Suppressor macrophage (primary cell): Measurements from ENCODE around the gene IKZF3.
"Not testable (repeated sequence)": the region's sequence is repeated elsewhere in the genome, so short reads cannot be mapped to it uniquely, and the experiment has no call there.

ENCODE experiments used
- DNase-seq, 4 experiments: peaks; one replicate each; pipeline ENCODE4 v3.0.0-alpha.2; 2020 to 2022

IKZF3 gene

DNA sequence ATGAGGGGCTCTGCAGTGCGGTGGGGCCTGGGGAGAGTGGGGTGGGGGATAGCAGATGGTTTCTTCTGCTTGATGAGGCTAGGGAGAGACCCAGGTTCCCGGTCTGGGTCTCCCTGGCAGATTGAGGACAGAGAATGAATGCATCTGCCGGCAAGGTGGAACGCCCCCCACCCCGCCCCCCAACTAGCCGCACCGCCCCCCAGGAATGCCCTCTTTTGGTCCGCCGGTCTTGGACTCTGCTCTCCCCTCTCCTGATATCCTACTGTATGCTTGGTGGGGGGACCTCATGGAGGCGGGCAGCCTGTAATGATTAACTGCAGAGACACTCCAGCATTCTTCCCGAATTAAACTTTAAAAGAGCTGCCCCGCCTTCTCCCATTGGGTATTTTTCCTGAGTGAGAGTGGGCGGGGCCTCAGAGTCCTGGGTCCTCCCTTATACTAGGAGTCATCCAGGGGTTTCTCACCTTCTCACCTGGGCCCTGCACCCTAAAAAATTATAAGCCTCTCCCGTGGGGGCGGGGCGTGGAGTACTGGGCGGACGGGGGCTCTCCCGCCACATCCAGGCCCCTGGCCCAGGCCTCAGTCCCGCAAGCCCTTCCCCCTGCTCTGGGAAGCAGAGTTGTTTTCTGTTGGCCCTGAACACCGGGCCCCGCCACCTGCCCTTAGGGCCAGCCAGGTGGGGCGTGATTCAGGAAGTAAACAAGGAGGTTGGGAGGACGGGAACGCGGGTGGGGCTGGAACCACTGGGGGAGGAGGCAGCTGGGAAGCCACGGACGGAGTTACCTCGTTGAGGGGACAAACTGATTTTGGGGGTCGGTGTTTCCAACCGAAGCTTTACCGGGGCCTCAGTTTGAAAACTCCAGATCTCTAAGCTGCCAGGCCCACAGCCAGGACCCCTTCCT, 124.9 kb downstream of the IKZF3 start:
- DNase-seq: peak in 1 of 4 experiments; percentile 10

DNA sequence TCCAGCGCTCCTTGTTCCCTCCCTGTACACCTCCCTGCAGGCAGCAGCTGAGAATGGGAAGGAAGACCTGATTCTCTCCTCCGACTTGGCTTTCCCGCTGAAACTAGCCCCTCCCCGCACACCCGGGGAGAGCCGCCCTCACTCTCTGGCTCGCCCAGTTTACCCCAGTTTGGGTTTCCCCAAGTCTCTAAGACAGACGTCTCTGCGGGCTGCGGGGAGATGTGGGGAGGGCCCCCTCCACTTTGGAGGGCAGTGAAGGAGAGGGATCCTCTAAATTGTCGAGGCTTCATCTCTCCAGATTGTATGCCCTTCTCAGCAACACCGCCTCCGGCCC, 125.6 kb downstream of the IKZF3 start:
- no peak for DNase-seq

DNA sequence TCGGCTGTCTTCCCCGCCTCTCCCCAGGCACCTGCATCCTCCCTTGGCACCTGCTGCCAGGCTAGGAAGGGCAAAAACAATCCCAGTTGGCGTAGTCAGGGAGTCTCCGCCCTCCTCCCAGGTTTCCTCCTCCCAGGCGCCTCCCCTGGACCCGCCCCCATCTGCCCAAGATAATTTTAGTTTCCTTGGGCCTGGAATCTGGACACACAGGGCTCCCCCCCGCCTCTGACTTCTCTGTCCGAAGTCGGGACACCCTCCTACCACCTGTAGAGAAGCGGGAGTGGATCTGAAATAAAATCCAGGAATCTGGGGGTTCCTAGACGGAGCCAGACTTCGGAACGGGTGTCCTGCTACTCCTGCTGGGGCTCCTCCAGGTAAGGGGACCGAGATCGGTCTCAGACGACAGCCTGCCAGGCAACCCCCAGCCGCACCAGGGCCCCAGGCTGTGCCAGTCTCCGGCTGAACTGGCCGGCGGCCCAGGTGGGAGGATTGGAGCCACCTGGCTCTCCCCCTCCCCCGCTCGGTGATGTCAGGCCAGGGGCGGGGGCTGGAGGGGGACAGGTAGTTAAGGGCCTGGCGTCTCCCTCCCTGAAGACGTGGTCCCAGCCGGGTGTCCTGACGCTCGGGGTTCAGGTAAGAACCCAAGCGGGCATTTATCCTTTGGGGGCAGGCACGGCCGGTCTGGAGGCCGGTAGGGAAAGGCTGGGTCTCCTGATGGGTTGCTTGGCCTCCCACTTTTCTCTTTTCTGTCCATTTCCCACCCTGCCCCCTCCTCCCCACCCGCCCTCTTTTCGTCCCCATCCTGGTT, 126.1 kb downstream of the IKZF3 start, which contains the start of gene GRB7:
TSS of gene GRB7 (plus strand) at position 179 of the 808 bp plus-strand sequence. CDS start 4,364 bp downstream, outside the sequence.
- peak in 2 of 4 experiments; percentile 10 to 32 for DNase-seq

DNA sequence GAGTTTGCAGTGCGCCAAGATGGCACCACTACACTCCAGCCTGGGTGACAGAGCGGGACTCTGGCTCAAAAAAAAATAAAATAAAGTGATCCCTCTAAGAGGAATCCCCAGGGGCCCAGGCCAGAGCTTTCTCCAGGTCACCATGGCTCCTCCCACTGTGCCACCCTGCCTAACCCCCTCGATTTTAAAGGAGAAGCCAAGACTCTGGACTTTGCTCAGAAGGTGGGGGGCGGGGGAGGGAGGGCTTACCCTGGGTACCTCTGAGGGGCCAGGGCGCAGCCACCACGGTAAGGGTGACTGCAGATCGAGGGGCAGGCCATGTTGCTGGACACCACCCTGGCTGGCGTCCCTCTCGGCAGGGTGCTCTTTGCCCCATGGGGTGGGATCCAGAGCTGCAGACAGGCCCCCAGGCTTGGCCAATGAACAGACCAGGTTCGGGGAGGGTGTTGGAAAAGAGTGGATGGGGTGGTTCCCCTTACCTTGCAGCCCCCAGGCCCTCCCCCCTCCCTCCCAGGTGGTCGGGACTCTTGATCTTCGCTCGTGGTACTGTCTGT, 126.8 kb downstream of the IKZF3 start:
- no peak for DNase-seq

DNA sequence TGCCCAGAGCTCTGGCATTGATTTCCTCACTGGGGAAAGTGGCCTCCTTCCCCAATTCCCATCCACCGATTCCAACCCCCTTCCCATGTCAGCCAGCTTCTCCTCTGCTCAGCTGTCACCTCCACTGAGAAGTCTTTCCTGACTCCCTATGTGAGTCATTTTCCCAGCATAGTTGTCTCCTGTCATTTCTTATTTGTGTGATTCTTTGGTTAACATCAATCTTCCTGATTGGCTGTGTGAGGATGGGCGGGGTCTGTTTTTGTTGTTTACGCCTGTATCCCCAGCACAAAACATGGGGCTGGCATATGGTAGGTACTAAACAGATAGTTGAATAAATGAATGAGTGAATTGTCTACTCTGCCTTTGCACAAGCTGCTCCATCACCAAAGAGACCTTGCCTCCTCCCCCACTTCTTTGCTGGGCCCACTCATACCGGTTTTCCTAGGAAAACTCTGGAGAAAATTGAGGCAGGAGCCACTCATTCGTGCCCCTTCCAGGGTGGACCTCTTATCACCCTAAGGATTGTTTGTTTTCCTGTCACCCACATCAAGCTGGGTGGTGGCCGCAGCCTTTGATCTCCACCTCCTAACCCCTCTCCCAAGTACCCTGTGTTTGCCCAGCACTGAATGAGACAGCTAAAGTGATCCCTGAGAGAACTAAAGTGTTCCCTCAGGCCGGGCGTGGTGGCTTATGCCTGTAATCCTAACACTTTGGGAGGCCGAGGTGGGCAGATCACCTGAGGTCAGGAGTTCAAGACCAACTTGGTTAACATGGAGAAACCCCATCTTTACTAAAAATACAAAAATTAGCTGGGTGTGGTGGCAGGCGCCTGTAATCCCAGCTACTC, 127.6 kb downstream of the IKZF3 start:
- no peak for DNase-seq

DNA sequence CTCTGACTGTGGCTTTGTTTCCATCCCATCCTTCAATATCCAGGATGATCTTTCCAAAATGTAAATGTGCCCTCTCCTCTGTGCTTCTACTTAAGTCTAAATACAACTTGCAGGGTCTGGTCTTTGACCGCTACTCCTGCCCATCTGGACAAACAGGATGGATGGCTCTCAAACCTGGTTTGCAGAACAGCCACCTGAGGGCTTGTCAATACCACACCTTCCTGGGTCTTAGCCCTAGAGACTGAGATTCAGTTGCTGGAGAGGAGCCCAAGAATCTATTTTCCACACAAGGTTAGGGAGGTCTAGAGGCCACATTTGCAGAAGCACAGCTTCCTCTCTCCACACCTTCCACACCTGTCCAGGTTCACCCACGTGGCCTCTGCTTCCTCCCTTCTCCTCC, 128.2 kb downstream of the IKZF3 start:
- no peak for DNase-seq

DNA sequence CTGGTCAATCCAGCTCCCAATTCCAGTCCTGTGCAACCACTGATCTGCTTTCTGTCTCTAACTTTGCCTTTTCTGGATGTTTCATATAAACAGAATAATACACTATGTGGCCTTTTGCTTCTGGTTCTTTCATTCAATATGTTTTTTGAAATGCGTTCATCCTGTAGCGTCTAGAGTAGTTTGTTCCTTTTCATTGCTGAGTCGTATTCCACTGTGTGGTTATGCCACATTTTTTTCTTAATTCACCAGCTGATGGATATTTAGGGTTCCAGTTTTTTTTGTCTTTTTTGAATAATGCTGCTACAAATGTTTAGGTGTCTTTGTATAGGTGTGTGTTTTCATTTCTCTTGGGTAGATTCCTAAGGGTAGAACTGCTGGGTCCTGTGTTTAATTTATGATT, 131.5 kb downstream of the IKZF3 start:
- DNase-seq: no peak

DNA sequence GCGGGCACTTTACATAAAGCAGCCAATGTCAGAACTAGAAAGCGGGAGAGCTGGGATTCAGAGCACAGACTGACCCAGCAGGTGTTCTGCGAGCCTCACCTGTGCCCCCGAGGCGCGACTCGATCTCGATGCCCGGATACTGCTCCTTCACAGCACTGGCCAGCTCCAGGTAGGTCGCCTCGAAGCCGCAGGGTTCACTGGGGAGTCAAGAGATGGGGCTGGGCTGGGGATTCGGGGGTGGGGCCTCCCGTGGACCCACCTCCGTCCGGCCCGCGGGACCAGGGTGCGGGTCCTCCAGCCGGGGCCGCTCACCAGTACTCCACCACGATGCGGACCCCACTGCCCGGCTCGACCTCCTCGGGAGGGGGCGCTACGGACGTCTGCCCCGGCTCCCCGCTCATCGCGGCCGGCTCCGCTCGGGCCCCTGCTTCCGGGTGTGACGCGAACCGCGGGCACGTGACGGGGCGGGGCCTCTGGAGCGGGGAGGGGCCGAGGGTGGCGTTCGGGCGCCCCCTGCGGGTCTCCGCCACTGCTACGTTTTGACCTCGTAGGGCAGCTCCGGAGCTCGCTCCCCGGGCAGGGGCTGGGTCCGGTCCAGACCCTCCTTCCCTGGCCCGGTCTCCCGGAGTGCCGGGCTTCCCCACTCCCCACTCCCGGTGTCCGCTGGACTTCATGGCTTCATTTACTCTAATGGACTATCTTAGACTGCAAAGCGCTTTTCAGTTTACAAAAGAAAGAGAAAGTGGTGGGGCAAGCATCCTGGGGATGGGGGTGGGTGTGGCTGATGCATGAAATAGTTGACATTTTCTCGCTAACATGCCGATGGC, 133.8 kb downstream of the IKZF3 start, which contains the start of gene MIEN1:
TSS of gene MIEN1 (minus strand) at position 438 of the 827 bp plus-strand sequence. CDS start at position 401, 37 bp downstream.
- DNase-seq: peak; percentile 91 to 97 (median 96)

DNA sequence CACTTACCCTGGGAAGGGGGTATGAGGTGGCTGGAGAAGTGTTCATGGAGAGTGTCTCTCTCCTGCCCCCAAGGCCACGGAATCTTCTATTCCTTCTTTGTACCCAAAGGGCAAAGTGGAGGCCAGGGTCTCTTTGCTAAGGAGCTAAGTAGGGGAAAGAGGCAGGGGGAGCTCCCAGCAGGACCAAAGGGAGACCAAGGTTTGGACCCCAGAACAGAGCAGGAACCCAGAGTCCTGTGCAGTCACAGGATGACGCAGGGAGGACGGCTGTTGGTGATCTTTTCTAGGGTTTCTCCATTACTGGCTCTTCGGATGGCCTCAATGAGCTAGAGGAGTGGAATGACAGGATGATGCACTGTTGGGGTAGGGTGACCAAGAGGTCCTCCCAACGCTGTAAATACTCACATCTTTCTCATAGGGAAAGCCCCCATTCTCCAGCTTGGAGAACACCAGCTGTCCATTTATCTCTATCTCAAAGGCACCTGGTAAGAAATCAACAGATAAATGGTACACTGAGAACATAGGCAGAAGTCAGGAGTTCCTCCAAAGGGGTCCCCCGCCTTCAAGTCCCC, 134.7 kb downstream of the IKZF3 start:
- no peak for DNase-seq

DNA sequence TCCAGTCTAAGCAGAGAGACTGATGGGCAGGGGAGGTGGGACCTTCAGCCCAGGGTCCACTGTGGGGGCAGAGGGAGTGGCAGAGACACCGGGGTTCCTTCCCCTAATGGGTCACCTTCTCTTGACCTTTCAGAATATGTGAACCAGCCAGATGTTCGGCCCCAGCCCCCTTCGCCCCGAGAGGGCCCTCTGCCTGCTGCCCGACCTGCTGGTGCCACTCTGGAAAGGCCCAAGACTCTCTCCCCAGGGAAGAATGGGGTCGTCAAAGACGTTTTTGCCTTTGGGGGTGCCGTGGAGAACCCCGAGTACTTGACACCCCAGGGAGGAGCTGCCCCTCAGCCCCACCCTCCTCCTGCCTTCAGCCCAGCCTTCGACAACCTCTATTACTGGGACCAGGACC, 136.6 kb downstream of the IKZF3 start:
- no peak for DNase-seq

DNA sequence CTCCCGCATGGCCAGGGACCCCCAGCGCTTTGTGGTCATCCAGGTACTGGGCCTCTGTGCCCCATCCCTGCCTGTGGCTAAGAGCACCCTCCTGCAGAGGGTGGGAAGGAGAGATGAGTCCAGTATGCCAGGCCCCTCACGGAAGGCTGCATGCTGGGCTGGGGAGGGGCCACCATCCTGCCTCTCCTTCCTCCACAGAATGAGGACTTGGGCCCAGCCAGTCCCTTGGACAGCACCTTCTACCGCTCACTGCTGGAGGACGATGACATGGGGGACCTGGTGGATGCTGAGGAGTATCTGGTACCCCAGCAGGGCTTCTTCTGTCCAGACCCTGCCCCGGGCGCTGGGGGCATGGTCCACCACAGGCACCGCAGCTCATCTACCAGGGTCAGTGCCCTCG, 137.5 kb downstream of the IKZF3 start:
- DNase-seq: no peak

DNA sequence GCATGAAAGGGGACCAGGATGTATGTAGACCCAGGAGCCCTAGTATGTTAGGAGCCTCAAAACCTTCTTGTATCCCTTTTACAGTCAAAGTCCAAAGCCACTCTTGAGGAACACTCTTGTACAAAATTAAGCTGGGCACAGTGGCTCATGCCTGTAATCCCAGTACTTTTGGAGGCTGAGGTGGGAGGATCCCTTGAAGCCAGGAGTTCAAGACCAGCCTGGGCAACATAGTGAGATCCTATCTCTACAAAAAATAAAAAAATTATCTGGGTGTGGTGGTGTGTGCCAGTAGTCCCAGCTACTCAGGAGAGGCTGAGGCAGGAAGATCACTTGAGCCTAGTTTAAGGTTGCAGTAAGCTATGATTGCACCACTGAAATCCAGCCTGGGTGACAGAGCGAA, 138.2 kb downstream of the IKZF3 start:
- DNase-seq: not testable (repeated sequence)

DNA sequence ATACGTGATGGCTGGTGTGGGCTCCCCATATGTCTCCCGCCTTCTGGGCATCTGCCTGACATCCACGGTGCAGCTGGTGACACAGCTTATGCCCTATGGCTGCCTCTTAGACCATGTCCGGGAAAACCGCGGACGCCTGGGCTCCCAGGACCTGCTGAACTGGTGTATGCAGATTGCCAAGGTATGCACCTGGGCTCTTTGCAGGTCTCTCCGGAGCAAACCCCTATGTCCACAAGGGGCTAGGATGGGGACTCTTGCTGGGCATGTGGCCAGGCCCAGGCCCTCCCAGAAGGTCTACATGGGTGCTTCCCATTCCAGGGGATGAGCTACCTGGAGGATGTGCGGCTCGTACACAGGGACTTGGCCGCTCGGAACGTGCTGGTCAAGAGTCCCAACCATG, 139.4 kb downstream of the IKZF3 start:
- no peak for DNase-seq

DNA sequence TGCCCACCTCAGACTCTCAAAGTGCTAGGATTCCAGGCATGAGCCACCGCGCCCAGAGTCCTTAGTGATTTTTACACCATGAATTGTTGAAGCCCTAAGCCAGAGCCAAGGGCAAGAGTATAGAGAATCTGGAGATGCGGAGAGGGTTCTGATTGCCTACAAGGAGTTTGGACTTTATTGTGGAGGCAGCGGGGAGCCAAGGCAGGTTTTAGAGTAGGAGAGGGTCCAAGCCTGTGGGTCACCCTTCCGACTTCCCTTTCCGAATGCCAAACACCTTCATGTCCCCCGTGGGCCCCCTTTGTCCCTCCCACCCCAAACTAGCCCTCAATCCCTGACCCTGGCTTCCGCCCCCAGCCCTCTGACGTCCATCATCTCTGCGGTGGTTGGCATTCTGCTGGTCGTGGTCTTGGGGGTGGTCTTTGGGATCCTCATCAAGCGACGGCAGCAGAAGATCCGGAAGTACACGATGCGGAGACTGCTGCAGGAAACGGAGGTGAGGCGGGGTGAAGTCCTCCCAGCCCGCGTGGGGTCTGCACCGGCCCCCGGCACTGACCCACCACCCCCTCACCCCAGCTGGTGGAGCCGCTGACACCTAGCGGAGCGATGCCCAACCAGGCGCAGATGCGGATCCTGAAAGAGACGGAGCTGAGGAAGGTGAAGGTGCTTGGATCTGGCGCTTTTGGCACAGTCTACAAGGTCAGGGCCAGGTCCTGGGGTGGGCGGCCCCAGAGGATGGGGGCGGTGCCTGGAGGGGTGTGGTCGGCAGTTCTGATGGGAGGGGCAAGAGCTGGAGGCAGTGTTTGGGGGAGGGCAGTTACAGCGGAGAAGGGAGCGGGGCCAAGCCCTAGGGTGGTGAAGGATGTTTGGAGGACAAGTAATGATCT, 140.9 kb downstream of the IKZF3 start:
- DNase-seq: no peak

DNA sequence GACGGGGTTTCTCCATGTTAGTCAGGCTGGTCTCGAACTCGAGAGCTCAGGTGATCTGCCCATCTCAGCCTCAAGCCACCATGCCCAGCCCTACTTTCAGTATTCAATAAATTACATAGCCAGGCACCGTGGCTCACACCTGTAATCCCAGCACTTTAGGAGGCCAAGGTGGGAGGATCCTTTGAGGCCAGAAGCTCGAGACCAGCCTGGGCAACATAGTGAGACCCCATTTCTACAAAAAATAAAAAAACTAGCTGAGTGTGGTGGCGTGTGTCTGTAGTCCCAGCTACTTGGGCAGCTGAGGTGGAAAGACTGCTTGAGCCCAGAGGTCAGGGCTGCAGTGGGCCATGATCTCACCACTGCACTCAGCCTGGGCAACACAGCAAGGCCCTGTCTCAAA, 142.0 kb downstream of the IKZF3 start:
- DNase-seq: no peak

DNA sequence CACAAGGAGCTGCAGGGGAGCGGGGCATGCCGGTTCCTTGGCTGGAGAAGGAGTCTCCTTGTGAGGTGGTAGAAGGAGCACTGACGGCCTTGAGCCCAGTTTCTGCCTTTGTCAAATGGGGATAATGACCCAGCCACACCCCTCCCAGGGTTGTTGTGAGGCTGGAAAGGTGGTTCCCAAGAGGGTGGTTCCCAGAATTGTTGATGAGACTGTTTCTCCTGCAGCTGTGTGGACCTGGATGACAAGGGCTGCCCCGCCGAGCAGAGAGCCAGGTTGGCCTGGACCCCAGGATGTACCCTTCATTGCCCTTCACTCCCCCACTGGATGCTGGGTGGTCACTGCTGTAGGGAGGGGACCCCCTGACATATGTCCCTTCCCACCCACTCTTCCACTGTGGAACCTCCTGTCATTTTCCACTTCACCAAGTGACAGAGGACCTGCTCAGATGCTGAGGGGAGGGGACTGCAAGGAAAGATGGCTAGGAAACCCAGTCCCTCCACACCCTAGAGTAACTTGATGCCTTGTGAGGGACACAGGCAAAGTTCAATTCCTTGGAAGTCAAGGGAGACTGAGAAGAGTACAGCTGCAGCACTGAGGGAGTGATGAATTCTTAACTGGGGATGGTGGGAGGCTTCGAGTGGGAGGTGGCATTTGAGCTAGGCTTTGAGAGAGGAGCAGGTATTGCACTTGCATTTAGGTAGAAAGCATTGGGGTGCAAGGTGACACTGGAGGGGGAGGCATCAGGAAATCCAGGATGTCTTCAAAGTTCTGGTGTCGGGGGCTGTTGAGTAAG, 144.4 kb downstream of the IKZF3 start:
- no peak for DNase-seq

DNA sequence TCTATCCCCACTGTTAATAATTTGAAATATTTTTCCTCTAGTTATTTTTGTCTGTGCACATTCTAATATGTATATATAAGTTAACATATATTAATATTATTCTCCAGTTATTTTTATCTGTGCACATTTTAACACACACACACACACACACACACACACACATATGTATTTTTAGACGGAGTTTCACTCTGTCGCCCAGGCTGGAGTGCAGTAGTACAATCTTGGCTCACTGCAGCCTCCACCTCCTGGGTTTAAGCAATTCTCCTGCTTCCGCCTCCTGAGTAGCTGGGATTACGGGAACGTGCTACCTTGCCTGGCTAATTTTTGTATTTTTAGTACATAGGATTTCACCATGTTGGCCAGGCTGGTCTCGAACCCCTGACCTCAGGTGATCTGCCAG, 146.5 kb downstream of the IKZF3 start:
- DNase-seq: no peak

DNA sequence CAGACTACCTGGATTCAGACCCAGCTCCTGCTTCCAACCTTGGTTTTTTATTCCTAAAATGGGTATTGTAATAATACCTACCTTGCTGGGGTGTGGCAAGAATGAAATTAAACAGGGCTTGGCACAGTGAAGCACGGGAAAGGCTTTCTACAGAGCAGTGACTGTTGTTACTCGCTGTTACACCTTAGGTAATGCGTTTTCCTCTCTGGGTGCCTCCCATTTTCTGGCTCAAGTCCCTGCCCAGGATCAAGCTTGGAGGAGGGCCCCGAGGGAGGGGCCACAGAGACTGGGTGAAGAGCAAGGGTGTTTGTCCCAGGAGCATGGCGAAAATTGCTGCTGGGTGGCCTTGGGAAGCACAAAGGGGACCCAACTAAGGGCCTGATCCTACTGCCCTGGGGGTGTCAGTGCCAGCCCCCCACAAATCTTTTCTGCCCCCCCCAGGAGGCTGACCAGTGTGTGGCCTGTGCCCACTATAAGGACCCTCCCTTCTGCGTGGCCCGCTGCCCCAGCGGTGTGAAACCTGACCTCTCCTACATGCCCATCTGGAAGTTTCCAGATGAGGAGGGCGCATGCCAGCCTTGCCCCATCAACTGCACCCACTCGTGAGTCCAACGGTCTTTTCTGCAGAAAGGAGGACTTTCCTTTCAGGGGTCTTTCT, 147.1 kb downstream of the IKZF3 start:
- DNase-seq: no peak
